Endothelial cell of umbilical vein (primary cell): ENCODE results near the gene CDKN1C. TPM values are rescaled to one million over a fixed set of nuclear protein-coding genes. Genes with fewer than 3 reads are reported as not detected.
A peak's percentile ranks its signal among the peaks of the same experiment; 100 is the strongest.

Experiments used
- BruUV-seq: library from RNA; stranded (reverse); fragments of 400-500 nt; replicated peaks from 2 replicates; lab custom pipeline; 2021; lab: Mats Ljungman, UMichigan
- CTCF ChIA-PET: fragments of 300-600, 350-600 bp; sonication (Branson Sonifier 250); formaldehyde crosslinking; loops from one replicate; lab custom pipeline; 2021; ENCODE audit warnings: antibody characterized with exemption, inconsistent platforms; lab: Charles Lee
- POLR2A ChIA-PET: fragments of 300-600, 350-600 bp; sonication (Branson Sonifier 250); formaldehyde crosslinking; loops from one replicate; lab custom pipeline; 2021; ENCODE audit warnings: antibody characterized with exemption, inconsistent platforms; lab: Charles Lee
- DNase-seq: peaks from one replicate; pipeline ENCODE4 v3.0.0-alpha.2; 2011; ENCODE audit warnings: low read depth, low spot score
- FAIRE-seq: peaks from 2 replicates; lab custom pipeline; 2011; peaks lifted over from hg19 to GRCh38; lab: Jason Lieb, UNC
- H2AFZ ChIP-seq: 2 replicates; pipeline ENCODE4 v1.6.0; 2012; ENCODE audit warnings: low read depth, low read length, control low read depth, inconsistent platforms
- H3K27ac ChIP-seq: 2 replicates; pipeline ENCODE4 v1.5.1; 2011; ENCODE audit warnings: low read depth, mild to moderate bottlenecking, control low read depth, low read length, moderate library complexity; ENCODE audit not compliant: insufficient read depth
- H3K27me3 ChIP-seq, 2 experiments: 2 replicates each; pipeline versions ENCODE4 v1.6.0 to v1.6.1; 2011; ENCODE audit warnings: low read length in 2 of 2, mixed read lengths in 1 of 2; ENCODE audit not compliant: control insufficient read depth in 2 of 2, insufficient read depth in 2 of 2
- H3K36me3 ChIP-seq, 2 experiments: 2 replicates in 1 of 2; 3 replicates in 1 of 2; pipeline ENCODE4 v1.5.1; 2011; ENCODE audit warnings: low read length in 2 of 2, mild to moderate bottlenecking in 1 of 2, moderate library complexity in 1 of 2; ENCODE audit not compliant: control insufficient read depth in 2 of 2, insufficient read depth in 2 of 2; ENCODE audit errors: extremely low read depth in 1 of 2
- H3K4me1 ChIP-seq: 3 replicates; pipeline ENCODE4 v1.5.1; 2011; ENCODE audit warnings: mild to moderate bottlenecking, low read length; ENCODE audit not compliant: control insufficient read depth, insufficient read depth; ENCODE audit errors: extremely low read depth
- H3K4me2 ChIP-seq: 2 replicates; pipeline ENCODE4 v1.6.1; 2011; ENCODE audit warnings: low read length, control low read depth, mixed read lengths; ENCODE audit not compliant: insufficient read depth
- H3K4me3 ChIP-seq, 3 experiments: fragments of 200-600 bp in 1 of 3; sonication (generic), shearing (Covaris generic) in 1 of 3; replicated peaks in 1 of 3; 2 replicates each; pipeline ENCODE4 v1.5.1; 2011 to 2016; ENCODE audit warnings: control low read depth in 3 of 3, low read length in 3 of 3, mild to moderate bottlenecking in 2 of 3, inconsistent platforms in 1 of 3, low read depth in 1 of 3, moderate library complexity in 1 of 3; ENCODE audit not compliant: insufficient read depth in 1 of 3
- H3K79me2 ChIP-seq: 2 replicates; pipeline ENCODE4 v1.6.0; 2012; ENCODE audit warnings: low read length, inconsistent platforms; ENCODE audit not compliant: control insufficient read depth, insufficient read depth
- H3K9ac ChIP-seq: replicated peaks from 2 replicates; pipeline ENCODE3; 2011; ENCODE audit warnings: low read length, control low read depth; ENCODE audit not compliant: insufficient read depth; ENCODE audit errors: extremely low read depth
- H3K9me1 ChIP-seq: replicated peaks from 3 replicates; pipeline ENCODE4 v1.6.0; 2011; ENCODE audit warnings: mild to moderate bottlenecking, low read length; ENCODE audit not compliant: control insufficient read depth, insufficient read depth; ENCODE audit errors: extremely low read depth
- H3K9me3 ChIP-seq: replicated peaks from 2 replicates; pipeline ENCODE4 v1.5.1; 2012; ENCODE audit warnings: low read length, inconsistent platforms; ENCODE audit not compliant: control insufficient read depth, insufficient read depth
- H4K20me1 ChIP-seq: replicated peaks from 2 replicates; pipeline ENCODE3; 2011; ENCODE audit warnings: mild to moderate bottlenecking, low read length; ENCODE audit not compliant: control insufficient read depth, insufficient read depth; ENCODE audit errors: extremely low read depth
- EZH2 ChIP-seq: IDR thresholded peaks from 2 replicates; pipeline ENCODE4 v1.6.1; 2012; ENCODE audit warnings: borderline replicate concordance, low read depth, mild to moderate bottlenecking, moderate library complexity, low read length, inconsistent platforms; ENCODE audit not compliant: severe bottlenecking
- POLR2AphosphoS5 ChIP-seq: IDR thresholded peaks from 2 replicates; pipeline ENCODE4 v1.6.1; 2012; ENCODE audit warnings: low read depth, mild to moderate bottlenecking, control low read depth, low read length, moderate library complexity; ENCODE audit not compliant: insufficient read depth
- dilution Hi-C: fragments of 300-500 bp; cut with MboI; formaldehyde crosslinking; loops from one replicate; pipeline ENCODE4 v1.15.0; 2019; ENCODE audit warnings: low sequenced_read_pairs; ENCODE audit not compliant: extremely low pct_ligation_motif_present
- intact Hi-C: fragments of 100-400 bp; cut with micrococcal nuclease; formaldehyde crosslinking; loops from one replicate; pipeline ENCODE4 v1.10.0; 2022
- polyA plus RNA-seq, 4 experiments: library from polyadenylated mRNA; depleted of rRNA in 3 of 4; stranded (reverse) in 3 of 4; unstranded in 1 of 4; fragments of >200 nt; gene quantifications; 2 replicates each; pipeline versions ENCODE4 v1.2.1 to v1.2.3, GENCODE V29; 2011 to 2012; ENCODE audit warnings: missing spikeins in 1 of 4
- total RNA-seq: library from RNA; stranded (reverse); gene quantifications from 2 replicates; pipeline ENCODE4 v1.2.3, GENCODE V29; 2021
- TF ChIP-seq, protein P1 (sequence below), 2 donors: IDR thresholded peaks; 1 replicate in 1 of 2; 2 replicates in 1 of 2; pipeline ENCODE4 v1.5.1; 2011; ENCODE audit warnings: low read length in 2 of 2, mild to moderate bottlenecking in 2 of 2, moderate library complexity in 2 of 2, control low read depth in 1 of 2, inconsistent platforms in 1 of 2, low read depth in 1 of 2; ENCODE audit not compliant: insufficient read depth in 1 of 2; ENCODE audit errors: extremely low read depth in 1 of 2

Gene CDKN1C
- total and polyA plus RNA-seq, 2 donors (not counting 3 experiments of a cell fraction or from before 2014, with no cell fraction given), result 4.1 to 9.0 TPM

DNA sequence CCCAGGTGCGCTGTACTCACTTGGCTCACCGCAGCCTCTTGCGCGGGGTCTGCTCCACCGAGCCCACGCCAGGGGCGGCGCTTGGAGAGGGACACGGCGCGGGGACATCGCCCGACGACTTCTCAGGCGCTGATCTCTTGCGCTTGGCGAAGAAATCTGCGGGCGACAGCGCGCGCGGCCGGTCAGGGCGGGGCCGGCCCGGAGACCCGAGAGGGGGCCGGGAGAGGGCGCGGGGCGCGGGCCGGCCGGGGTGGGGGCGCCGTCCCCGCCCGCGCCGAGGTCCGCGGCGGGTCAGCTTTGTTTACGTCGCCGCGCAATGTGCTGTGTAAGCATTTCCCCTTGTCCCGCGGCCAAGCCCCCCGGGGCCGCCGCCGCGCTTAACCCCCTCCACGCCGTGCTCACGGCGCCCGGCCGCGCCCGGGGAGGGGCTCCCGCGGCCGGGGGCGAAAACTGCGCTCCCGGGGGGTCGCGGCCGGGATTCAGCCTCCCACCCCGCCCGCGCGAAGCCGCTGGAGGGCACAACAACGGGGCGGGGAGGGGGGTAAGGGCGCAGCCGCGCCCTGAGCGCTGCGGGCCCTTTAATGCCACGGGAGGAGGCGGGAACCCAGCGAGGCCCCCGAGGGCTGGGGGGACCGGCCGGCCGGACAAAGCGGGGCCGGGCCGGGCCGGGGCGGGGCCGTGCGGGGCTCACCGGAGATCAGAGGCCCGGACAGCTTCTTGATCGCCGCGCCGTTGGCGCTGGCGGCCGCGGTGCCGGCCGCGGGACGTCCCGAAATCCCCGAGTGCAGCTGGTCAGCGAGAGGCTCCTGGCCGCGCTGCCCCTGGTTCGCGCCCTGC lies 1.4 kb downstream of the CDKN1C start:
- TF ChIP-seq, protein P1, sequence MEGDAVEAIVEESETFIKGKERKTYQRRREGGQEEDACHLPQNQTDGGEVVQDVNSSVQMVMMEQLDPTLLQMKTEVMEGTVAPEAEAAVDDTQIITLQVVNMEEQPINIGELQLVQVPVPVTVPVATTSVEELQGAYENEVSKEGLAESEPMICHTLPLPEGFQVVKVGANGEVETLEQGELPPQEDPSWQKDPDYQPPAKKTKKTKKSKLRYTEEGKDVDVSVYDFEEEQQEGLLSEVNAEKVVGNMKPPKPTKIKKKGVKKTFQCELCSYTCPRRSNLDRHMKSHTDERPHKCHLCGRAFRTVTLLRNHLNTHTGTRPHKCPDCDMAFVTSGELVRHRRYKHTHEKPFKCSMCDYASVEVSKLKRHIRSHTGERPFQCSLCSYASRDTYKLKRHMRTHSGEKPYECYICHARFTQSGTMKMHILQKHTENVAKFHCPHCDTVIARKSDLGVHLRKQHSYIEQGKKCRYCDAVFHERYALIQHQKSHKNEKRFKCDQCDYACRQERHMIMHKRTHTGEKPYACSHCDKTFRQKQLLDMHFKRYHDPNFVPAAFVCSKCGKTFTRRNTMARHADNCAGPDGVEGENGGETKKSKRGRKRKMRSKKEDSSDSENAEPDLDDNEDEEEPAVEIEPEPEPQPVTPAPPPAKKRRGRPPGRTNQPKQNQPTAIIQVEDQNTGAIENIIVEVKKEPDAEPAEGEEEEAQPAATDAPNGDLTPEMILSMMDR (IDR thresholded peaks at IDR 0.05; ENCODE audit: extremely low read depth in 1 of 2, insufficient read depth in 1 of 2, low read depth in 1 of 2, low read length in 2 of 2), result no peak
- TF ChIP-seq POLR2AphosphoS5 (no peak), EZH2 (peak; percentile 57)
- H3K4me1 ChIP-seq, result peaks cover 8% of the 10 kb centered on the region
- peak; percentile 46 for DNase-seq
- H3K36me3 ChIP-seq, result no peaks in the 10 kb centered on the region
- H3K4me2 ChIP-seq, result peak overlapping the region; percentile 40
- H3K9me1 ChIP-seq, result no peaks in the 10 kb centered on the region
- H3K79me2 ChIP-seq, result no peaks in the 10 kb centered on the region
- H4K20me1 ChIP-seq, result no peaks in the 10 kb centered on the region
- H3K9ac ChIP-seq, result no peak overlapping the region
- no peaks in the 10 kb centered on the region for H3K9me3 ChIP-seq
- no TSS peak for BruUV-seq
- CTCF ChIA-PET, result interaction anchor here (1.1 to 16.2 kb wide), 2 partner anchors 350 to 690 kb away, joined by 3 to 711 read pairs; no protein-coding TSS in a partner anchor
- H3K4me3 ChIP-seq, result peak overlapping the region; percentile 24 to 44 (median 31)
- dilution Hi-C loops (no loop called here), intact Hi-C loops (loop anchor here (10.0 kb wide), 2 partner anchors 109 to 579 kb away; partner anchors contain the start of genes C11orf21 and TSPAN32)
- H2AFZ ChIP-seq, result peak overlapping the region; percentile 67
- POLR2A ChIA-PET, result interaction anchor here (1.4 kb wide), 1 partner anchor 184 kb away, joined by 4 read pairs; the partner anchor contains the start of gene KCNQ1OT1
- H3K27me3 ChIP-seq, result peaks cover 3 to 14% of the 10 kb centered on the region in 2 experiments
- no peak overlapping the region for H3K27ac ChIP-seq
- no peak for FAIRE-seq
